Cardiac septum (tissue), 1 donor: Measurements from ENCODE around the gene RHBDF1. TPM values are rescaled to one million over a fixed set of nuclear protein-coding genes. Genes with fewer than 3 reads are reported as not detected.

Source experiments
- DNase-seq: peaks from one replicate; pipeline ENCODE4 v3.0.0-alpha.2; 2020; ENCODE audit warnings: low spot score
- intact Hi-C: fragments of 100-400 bp; cut with DNase I; formaldehyde crosslinking; loops from one replicate; pipeline ENCODE4 v1.14.0; 2022
- long read RNA-seq: library from polyadenylated mRNA; unstranded; transcript quantifications from one replicate; pipeline ENCODE4 v2.0.0, GENCODE V29; 2021
- total RNA-seq: library from RNA; stranded (reverse); fragmentation: NEBNext Ultra II Directional; extraction: Animal tissue kit (Norgen Biotek cat#: 25700); gene quantifications from one replicate; pipeline ENCODE4 v1.2.1, GENCODE V29; 2021
- donor health status: DM: no; HTN: no; CAD: no.

RHBDF1 gene, protein sequence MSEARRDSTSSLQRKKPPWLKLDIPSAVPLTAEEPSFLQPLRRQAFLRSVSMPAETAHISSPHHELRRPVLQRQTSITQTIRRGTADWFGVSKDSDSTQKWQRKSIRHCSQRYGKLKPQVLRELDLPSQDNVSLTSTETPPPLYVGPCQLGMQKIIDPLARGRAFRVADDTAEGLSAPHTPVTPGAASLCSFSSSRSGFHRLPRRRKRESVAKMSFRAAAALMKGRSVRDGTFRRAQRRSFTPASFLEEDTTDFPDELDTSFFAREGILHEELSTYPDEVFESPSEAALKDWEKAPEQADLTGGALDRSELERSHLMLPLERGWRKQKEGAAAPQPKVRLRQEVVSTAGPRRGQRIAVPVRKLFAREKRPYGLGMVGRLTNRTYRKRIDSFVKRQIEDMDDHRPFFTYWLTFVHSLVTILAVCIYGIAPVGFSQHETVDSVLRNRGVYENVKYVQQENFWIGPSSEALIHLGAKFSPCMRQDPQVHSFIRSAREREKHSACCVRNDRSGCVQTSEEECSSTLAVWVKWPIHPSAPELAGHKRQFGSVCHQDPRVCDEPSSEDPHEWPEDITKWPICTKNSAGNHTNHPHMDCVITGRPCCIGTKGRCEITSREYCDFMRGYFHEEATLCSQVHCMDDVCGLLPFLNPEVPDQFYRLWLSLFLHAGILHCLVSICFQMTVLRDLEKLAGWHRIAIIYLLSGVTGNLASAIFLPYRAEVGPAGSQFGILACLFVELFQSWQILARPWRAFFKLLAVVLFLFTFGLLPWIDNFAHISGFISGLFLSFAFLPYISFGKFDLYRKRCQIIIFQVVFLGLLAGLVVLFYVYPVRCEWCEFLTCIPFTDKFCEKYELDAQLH
- 31.4 TPM for total RNA-seq
- long read RNA-seq, transcript RHBDF1-201 (18 exons, 2,992 nt), result major isoform, 27 of 74 reads
- long read RNA-seq, partial matches to known transcripts, result 23 of 74 reads
- long read RNA-seq, other reads (novel, unspliced or antisense), result 24 of 74 reads

DNA sequence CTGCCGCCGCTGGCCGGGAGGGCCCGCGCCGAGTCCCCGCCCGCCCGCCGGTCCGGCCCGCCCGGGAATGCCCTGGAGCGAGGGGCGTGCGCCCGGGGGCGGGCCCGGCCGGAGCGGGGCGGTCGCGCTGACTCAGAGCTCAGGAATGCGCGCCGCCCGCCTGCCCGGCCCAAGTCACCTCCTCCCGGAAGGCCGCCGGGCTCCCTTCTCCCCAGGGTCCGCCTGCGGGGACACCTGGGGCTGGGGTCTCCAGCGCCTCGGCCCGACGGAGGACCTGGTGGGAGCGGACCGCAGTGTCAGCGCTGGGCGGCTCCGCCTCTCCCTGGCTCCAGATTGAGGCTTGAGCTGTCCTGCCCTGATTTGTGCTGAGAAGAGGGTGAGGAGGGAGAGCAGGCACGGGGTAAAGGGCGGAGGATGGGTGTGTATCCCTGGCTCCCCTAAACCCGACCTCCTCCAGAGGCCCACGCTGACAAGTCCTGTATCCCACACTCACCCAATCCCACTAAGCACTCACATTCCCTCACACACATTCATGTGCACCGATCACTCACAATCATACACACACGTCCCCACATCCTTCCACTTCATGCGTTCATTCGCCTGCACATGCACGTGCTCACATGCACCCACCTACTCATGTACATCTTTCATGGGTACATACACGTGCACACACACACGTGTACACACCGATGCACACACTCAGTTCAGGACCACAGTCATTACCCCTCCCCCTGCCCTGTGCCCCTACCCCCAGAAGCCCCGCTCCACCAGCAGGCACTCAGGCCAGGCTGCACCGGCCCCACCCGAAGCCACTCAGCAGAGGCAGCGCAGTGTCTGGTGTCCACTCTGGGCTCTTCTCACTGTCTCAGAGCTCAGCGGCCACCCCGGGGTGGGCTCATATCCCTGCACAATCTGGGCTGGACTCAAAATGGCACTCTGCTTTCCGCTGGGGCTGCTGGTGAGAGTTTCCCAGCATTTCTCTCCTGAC lies at the start of gene RHBDF1:
RHBDF1 (minus strand) TSS at position 71 of the 988 bp plus-strand sequence. CDS start 7,616 bp downstream, outside the sequence.
- intact Hi-C loops, result no loop called here
- DNase-seq, result no peak

DNA sequence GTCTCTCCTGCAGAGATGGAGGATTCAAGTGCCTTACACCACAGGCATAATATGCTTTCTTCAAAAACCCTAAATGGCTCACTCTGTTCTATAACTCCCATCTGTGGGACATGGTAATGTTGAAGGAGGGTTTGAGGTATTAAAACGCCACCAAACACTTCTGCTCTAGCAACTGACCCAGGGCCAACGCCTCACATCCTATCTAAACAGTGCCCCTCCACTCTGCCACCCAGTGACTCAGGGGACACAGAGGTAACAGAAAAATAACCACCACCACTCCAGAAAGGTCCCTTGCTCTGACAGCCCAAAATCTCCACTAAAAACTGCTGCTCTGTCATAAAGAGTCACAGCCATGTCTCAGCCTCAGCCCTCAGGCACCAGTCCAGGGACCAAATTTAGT lies 48.3 kb upstream of the RHBDF1 start:
- intact Hi-C loops, result no loop called here
- DNase-seq, result no peak

DNA sequence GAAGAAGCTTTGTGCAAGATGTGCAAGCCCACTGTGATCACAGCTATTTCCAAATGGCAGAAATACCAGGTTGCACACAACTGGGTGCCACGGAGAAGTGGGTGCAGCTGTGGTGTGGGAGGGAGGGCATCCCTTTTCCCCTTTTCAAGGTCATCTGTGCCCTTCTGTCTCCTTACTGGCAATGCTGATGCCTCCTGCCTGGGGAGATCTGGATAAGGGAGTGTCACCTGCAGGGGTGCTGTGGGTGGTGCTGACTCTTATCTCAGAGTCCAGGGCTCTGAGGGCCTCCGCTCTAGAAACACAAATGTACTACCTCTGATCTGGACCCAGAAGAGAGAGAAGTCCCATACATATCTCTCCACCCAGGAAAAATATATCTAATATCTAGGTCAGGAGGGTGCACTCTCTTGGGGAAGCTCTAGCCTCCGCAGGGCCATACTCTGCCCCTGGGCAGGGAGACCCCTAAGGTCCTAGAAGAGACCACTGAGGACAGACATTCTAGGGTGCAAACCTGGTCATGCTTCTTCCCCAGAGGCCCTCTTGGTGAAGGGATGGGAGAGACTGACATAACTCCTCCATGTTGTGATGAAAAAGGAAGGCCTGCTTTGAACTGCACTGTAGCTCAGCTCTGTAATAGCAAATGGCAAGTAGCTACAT lies 47.5 kb upstream of the RHBDF1 start:
- intact Hi-C loops, result no loop called here
- DNase-seq, result no peak

DNA sequence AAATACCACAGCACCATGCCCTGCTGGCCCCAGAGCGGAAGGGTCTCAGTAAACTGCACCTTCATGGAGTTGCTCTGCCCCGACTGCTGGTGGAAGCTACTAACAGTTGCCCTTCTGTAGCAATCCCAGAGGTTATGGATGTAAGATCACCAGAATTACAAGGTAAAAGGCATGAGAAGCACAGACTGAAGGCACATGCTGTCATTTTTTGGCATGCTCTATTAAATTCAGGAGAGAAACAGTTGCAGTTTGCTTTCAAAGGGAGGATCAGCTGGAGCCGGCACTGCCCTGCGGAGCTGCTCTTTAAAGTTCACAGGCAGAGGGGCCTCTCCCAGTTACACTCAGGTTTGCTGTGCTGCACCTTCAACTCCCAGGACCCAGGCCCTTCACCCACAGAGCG lies 46.9 kb upstream of the RHBDF1 start:
- intact Hi-C loops, result no loop called here

DNA sequence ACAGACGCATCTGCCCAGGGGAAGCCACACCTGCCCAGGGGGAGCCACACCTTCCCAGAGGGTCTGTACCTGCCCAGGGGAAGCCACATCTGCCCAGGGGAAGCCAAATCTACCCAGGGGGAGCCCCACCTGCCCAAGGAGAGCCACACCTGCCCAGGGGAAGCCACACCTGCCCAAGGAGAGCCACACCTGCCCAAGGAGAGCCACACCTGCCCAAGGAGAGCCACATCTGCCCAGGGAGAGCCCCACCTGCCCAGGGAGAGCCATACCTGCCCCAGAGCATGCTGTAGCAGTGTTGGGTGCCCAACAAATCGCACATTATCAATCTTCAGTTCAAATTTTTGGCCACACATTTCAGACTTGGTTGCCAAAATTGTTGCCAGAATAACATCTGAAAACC lies 46.4 kb upstream of the RHBDF1 start:
- DNase-seq, result no peak
- intact Hi-C loops, result no loop called here

More for the DNA sequence above, 46.9 kb upstream of the RHBDF1 start:
- no peak for DNase-seq

DNA sequence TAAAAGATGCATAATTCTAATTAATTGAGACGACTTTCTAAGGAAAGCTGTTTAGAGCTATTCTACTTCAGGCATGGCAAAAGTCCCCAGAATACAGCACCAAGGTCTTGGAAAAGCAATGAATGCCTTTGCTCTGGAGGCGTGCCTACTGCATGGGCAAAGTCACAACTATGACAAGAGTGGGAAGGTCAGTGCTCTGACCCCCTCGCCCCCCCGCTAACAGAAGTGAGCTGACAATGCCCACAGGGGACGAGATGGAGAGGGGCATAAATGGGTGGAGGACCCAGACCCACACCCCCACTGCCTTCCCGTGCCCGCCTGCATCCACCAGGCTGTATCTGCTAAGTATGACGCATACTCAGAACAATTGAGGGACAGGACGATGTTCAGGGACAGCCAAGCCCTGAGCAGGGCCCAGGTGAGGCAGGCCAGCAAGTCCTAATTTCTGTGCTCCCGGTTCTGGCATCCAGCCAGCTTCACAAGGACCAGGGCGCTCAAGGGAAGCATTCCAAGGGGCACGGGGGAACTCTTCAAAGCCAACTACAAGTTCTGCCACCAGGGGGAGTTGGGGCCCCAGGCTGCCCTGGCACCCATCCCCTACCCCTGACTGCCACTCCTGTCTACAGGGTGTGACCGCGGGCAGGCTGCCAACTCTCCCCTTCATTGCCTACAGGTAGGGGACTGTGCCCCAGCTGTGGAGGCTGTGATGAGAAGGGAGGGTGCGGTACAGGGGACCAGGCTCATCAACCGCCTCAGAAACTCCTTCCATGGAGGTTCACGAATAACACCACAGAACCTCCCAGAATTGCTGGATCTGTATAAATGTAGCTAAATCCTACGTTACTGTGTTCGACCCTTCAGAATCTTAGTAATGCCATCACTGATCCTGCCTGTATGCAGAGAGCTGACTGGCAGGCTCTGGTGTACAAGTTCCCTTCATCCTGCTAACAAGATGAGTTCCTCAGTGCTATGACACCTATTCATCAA lies 45.2 kb upstream of the RHBDF1 start:
- intact Hi-C loops, result no loop called here
- no peak for DNase-seq

DNA sequence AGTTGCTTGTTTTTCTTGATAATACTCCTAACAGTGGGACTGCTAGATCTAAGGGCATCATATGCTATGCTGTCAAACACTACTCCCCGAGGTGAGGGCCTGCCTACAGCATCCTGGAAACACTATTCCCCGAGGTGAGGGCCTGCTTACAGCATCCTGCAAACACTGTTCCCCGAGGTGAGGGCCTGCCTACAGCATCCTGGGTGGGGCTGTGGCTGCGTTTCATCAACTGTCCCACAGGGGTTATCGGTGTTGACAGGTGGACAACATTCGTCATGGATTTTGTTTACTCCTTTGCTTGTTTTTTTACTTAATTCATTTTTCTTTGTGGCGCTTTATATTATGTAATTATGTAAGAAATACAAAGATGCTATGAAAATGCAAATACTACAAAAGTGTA lies 43.6 kb upstream of the RHBDF1 start:
- intact Hi-C loops, result no loop called here
- no peak for DNase-seq

DNA sequence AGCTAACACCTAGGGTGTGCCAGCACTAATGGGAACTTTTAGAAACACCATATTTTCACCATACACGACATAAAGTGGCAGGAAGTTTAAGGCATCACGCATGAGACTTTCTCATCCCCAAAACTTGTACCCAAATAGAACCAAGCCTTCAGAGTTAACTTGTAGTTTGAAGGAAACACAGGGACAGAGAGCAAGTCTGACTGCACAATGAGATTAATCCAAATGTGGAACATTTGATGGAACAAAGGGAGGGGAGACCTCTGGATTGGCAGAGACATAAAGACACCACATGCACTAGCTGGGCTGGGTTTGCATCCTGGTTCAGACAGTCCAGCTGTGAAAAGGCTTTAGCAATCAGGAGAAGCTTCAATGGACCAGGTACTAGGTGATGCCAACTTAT lies 41.9 kb upstream of the RHBDF1 start:
- DNase-seq, result no peak
- intact Hi-C loops, result no loop called here

DNA sequence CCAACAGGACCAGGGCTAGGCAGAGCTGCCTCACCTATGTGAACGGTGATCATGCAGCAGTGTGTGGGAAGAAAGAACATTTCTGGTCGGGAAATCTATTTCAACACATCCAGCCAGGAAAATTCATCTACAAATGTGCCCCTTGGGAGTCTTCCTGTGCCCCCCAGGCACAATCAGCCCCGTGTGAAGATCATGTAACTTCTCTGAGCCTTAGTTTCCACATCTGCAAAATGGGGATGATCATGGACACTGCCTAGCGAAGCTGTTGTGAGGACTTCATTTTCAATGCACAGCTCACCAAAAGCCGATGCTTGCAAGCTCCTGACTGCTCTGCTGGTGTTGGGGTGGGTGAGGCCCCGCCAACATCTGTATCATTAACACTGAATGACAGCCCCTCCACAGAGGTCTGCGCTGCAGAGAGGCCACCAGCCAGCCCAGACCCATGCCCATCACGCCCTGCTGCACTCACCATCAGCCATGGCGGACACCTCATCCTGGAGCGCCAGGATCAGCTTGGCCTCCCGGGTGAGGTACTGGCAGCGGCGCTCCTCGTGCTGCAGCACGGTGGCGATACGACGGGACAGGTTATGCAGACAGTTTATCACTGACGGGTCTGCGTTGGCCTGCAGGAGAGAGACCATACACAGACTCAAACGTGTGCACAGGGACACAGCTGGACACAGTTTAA lies 39.9 kb upstream of the RHBDF1 start:
- intact Hi-C loops, result no loop called here
- DNase-seq, result no peak

DNA sequence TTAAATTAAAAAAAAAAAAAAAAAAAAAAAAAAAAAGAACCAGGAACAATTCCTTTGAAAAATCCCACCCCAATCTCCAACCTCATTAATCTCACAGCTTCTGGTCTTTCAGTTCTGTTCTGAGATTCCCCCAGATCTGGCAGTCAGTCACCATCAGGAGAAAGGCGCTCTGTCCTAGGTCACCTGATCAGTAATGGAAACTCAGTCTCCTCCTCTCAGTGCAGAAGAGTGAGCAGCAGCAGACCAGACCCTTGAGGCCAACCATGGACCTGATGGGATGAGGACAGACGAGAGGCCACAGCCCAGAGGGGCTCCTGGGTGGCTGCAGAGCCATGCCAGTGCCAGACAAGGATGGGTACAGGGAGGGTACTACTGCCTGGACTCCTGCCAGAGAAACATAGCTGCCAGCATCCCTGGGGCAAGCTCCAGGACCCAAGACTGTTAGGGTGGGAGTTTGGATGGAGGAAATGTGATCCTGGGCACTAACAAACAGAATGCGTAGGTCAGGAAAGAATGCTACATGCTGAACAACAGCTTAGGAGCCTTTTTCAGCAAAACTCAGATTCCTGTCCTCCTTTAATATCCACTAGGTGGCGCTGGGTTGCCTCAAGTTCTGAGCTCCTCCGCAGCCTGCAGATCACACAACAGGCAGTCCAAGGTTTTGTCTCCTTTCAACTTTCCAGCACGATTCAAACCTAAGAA lies 34.3 kb upstream of the RHBDF1 start:
- no peak for DNase-seq
- intact Hi-C loops, result loop anchor here (1.0 kb wide), 2 partner anchors 75 to 256 kb away; no protein-coding TSS in a partner anchor

DNA sequence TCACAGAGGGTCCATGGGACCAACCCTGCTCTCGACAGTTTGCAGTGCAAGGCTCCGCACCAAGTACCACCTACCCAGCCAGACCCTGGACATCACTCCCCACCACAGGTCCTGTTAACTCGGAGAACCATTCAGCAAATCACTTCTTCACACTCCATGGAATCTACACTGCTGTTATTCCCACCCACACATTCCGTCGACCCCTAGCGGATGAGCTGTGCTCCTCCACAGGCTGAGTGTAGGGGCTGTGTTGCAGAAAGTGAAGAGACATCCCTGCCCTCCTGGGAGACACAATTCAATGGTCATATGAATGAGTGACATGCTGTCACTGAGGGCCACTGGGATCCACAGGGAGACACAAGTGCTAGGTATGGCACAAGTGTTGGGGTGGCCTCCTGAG lies 33.1 kb upstream of the RHBDF1 start:
- no peak for DNase-seq
- intact Hi-C loops, result no loop called here

DNA sequence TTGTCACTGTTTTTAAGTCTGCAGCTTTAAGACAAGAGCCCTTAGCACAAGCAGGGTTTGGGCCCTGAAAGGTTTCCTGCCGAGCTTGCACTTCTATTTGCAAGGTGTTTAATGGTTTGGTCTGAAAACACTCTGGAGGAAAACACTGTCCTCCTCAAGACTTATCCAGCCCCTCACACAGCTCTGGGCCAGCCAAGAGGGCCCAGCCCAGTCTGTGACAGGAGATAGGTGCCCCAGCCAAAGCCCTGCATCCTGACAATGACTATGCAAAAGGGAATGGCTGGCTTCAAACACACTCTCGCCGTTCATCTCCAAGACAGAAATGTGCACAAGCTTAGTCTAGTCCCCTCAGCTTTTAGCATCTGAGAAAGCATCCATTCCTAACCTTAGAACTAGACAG lies 32.5 kb upstream of the RHBDF1 start:
- DNase-seq, result no peak
- intact Hi-C loops, result no loop called here

DNA sequence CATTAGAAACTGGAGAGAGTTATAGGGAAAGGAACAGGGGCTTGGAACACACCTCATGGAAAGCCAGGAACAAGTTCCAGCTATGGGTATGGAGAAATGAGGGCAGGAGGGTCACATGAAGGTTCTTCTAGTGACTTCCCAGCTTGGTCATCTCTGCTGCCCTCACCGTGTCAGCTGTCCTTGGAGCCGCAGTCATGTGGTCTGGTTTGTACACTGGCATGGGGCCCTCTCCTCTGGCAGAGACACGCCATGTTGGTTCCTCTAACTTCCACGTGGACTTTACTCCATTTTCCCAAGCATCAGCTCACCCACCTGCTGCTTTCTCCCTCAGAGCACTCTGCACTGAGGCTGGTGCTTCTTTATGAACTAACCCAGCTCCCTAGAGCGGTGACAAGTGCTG lies 31.9 kb upstream of the RHBDF1 start:
- intact Hi-C loops, result no loop called here
- DNase-seq, result no peak

DNA sequence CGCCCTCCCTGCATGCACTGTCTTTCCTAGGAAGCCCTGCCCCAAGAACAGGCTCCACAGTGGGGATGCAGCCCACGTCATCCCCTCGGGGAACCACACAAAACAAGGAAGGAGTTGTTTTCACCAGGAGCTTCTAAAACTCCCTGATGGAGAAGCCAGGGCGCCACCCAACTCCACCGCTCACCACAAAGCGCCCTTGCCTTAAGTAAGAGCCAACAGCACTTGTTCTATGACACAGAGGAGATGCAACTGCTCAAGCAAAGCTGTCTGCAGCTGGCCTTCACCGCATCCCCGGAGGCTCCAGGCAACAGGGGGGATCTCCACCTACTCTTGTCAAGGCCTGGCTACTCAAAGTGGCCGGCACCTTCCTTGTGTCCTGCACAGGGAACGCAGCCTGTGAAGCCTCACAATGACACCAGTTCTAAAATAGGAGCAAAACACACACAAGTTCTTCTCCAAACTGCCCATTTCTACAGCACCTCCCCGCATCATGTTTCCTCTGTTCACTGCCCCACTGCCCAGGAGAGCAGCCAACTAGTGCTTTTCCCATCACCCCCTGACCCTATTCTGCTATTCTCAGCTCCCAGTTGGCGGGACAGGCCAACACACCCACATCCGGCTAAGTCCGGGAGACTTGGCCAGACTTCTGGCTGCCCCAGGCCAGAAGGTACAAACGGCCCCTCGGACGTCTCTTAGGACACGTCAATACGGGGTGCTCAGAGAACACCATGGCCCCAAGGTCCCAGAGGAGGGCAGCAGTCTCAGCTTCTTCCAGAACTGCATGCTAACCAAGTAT lies 29.8 kb upstream of the RHBDF1 start:
- no peak for DNase-seq
- intact Hi-C loops, result no loop called here

DNA sequence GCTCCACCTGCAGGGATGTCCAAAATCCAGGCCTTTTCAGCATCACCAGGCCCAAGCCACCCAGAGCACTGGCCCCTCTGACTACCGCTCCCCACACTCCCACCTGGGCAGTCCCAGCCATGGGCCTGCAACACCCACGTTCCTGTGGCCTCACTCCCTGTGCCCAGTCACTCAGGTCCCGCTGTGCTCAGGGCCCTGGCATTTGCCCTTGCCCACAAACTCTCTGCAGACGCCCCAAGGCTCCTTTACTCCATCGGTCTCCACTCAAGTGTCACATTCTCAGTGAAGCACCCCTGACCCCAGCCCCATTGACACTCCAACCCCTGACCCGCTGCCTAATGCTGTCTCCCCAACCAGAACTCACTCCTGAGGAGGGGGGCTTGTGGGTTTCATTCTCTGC lies 29.2 kb upstream of the RHBDF1 start:
- intact Hi-C loops, result no loop called here
- no peak for DNase-seq

DNA sequence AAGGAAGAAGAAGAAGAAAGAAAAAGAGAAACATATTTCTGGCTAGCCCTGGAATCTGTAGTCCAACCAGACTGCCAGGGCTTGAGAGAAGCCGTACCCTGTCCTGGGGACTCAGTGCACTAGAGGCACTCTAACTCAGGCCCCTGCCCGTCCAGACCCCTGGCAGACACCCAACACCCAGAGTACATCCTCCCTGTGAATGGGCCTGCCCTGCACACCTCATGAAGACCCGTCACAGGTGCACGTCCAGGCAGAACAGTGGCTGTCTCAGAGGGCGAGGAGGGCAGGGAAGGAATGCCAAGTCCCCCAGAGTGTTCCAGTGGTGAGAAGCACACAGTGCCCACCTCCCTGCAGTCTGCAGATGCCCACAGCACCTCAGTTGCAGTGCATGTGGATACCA lies 28.6 kb upstream of the RHBDF1 start:
- DNase-seq, result no peak
- intact Hi-C loops, result no loop called here
